ENCODE results near the gene TRAF2.

TRAF2 gene

DNA sequence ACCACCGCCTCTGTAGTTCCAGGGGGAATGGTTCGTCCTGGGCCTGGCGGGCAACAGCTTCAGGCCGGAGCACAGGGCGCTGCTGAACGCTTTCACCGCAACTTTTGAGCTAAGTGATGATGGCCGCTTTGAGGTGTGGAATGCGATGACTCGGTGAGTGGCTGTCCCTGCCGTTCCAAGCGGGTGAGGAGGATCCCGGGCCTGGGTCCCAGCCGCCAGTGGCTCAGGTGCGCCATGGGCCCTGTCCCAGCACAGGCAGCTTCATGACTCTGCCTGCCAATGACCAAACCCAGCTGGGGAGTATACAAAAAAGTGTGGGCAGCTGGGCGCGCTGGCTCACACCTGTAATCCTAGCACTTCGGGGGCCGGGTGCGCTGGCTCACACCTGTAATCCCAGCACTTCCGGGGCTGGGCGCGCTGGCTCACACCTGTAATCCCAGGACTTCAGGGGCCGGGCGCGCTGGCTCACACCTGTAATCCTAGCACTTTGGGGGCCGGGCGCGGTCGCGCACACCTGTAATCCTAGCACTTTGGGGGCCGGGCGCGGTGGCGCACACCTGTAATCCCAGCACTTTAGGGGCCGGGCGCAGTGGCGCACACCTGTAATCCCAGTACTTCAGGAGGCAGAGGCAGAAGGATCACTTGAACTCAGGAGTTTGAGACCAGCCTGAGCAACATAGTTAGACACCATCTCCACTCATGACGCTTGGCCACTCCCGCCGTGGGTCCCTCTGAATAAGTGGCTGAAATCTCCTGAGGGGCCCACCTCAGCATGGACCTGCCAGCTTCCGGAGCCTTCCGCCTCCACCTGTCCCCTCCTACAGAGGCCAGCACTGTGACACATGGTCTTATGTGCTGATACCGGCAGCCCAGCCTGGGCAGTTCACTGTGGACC lies 66.8 kb downstream of the TRAF2 start:
- DNase-seq = no peak

DNA sequence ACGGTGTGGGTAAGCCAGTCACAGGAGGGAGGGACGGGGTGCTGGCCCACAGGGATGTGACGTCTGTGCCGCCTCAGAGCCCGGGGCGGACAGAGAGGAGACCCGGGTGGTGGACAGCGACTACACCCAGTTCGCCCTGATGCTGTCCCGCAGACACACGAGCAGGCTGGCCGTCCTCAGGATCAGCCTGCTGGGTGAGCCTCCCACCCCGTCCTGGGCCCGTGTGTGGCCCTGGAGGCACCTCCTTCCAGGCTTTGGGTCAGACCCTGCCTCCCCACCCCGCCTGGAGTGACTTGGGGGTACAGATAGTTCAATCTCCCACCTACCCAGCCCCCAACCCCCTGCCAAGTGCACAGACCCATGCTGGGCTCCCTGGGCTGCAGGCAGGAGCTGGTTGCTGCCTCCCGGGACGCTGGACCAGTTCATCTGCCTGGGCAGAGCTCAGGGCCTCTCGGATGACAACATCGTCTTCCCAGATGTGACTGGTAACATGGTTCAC lies 67.5 kb downstream of the TRAF2 start:
- no peak for DNase-seq

DNA sequence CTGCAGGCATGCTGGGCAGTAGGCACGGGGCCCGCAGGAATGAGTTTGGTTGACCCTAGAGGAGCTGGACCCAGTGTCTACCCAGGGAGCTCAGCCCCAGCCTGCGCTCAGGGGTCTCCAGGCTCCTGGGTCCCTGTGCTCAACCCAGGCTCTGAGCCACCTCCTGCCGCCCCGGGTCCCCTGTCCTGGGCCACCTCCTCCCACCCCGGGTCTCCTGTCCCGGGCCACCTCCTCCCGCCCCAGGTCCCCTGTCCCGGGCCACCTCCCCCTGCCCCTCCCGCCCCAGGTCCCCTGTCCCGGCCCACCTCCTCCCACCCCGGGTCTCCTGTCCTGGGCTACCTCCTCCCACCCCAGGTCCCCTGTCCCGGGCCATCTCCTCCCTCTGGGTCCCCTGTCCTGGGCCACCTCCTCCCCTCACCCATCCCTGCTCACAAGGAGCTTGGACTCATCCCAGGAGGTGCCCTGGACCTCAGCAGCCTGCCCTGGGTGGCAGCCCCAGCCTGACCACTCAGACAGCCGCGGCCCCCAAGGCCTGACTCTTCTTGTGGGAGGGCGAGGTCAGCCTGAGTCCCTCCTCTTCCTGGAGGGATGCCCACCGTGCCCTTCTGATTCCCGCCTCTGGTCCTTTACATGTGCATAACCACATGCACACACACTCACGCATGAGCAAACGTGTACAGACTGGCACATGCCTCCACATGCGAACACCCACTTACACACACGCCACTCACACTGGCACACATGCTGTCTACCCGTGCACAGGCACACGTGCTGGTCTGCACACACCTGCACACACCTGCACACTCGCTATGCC lies 68.2 kb downstream of the TRAF2 start:
- DNase-seq = no peak

DNA sequence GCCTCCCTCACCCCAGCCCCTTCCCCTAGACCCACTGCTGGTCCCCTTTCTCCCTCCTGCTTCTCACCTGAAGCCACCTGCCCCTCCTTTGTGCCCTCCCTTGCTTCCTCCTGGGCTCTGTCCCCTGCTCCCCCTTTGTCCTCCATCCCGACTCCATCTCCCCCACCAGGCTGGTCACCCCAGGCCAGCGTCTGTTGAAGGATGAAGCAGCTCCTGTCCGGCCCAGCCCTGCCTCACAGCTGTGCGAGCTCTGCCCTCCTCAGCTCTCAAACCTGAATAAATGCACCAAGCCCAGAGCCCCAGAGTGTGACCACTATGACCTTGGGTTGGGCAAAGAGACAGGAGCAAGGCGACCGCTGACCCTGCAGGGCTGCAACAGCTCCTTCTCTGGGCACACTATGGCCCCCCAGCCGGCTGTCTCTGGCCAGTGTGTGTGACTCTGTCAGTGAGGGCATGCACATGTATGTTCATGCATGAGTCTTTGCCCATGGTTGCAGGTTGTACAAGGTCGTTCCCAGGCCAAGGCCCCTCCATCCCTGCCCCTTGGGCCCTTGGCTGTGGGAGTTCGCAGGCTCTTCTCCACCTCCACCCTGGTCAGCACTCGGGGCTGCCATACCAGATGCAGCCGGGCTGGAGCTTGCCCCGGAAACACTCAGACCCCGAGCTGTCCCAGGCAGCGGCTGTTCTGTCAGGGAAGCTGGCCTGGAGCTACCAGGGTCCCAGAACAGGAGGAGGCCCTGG lies 69.1 kb downstream of the TRAF2 start:
- no peak for DNase-seq

DNA sequence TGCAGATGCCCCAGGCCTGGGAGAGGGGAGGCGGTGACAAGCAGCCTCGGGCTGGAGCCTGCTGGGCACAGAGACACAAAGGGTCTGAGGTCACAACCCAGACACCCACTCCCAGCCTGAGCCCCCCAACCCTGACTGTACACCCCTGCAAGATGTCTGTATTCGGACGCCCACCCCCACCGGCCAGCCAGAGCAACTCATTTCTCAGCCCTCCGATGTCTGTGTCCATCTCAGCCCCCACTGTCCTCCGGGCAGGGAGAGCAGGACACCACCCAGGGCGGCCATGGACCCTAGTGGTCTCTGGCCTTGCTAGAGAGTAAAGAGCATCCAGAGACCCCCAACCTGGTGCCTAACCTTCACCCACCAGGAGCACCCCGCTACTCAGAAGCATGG lies 69.6 kb downstream of the TRAF2 start:
- DNase-seq = no peak

DNA sequence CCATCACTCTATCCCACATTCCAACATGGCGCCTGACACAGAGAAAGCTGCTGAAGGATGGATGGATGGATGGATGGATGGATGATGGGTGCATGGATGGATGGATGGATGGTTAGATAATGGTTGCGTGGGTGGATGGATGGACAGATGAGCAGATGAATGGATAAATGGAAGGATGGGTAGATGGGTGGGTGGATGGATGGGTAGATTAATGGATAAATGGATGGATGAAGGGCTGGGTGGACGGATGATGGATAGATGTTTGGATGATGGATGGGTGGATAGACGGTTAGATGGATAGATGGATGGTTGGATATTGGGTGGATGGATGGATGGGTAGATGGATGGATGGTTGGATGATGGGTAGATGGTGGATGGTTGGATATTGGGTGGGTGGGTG lies 70.3 kb downstream of the TRAF2 start:
- no peak for DNase-seq

DNA sequence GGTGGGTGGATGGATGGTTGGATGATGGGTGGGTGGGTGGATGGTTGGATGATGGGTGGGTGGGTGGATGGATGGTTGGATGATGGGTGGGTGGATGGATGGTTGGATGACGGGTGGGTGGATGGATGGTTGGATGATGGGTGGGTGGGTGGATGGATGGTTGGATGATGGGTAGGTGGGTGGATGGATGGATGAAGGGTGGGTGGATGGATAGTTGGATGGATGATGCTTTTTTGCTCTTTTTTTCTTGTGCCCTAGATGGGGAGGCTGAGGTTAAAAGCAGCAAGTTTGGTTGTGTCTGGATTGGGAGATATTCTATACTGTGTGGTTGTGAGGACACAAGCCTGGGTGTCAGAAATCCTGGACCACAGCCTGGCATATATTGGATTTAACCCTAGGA lies 71.1 kb downstream of the TRAF2 start:
- DNase-seq = no peak

DNA sequence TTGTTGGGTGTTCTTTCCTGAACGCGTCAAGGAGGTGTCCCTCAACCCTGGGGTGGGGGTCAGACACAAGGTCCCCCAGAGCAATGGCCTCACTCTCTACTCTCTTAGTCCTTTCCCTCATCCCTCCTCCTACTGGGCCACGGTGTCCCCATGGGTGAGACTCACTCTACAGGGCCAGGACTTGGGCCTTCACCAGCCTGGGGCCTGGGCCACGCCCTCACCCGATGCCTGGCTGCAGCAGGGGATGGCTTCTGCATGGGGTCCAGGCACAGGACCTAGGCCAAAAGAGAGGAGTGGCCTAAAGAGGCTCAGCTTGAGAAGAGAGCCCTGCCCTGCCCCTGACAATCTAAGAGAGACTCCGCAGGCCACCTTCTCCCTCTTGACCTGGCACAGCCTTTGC lies 71.6 kb downstream of the TRAF2 start:
- no peak for DNase-seq

DNA sequence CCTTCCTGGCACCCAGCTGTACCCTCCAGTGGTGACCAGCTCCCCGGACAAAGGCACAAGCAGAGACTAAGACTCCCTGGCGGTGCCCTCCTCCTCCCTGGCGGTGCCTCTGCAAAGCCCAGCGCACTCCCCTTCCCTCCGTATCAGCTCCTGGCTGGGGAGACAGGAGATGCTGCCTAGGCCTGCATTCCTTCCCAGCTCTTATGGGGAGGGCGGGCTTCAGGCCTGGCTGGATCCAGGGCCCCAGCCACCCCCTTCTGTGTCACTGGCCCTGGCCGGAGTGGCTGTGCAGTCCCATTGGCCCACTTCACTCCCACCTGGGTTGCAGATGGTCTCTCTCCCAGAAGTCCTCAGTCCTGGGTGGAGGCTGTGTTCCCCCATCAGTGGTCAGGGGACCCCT lies 72.2 kb downstream of the TRAF2 start:
- DNase-seq = no peak

DNA sequence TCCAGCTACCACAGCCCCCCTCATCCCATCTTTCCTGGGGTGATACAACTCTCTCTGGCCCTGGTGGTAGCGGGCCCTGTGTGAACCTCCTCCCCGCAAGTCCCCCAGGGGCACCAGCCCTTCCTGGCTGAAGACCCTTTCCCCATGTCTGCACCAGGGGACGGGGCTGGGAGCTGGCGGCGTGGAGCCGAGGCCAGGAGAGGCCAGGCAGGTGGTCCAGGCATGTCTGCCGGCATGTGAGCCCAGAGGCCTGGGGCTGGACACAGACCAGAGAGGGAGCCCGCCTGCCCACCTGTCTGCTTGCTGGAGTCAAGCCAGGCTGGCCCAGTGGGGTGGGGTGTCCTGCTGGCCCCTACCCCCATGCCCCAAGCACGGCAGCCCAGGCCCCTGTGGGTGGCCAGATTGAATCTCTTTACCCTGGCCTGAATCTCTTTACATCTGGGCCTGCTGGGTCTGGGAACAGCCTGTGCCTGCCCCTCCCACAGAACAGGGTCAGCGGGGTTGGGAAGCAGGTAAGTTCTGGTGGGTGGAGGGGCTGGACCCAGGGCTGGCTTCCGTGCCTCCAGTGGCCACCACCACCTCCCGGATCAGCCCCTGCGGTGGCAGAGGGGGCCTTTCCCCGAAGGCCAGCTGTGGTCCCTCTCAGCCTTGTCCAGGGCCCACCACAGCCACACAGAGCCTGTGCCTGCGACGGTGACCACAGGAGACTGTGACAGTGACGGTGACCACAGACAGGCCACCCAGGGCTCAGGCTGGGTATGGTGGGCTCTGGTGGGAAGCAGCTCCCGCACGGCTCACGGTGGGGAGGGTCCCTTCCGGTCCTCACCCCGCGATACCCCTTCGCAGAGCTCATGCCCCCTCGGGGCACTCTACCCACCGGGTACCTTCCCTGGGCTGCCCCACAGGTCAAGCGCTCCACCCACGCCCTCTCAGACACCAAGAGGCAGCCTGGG lies 72.9 kb downstream of the TRAF2 start:
- no peak for DNase-seq

DNA sequence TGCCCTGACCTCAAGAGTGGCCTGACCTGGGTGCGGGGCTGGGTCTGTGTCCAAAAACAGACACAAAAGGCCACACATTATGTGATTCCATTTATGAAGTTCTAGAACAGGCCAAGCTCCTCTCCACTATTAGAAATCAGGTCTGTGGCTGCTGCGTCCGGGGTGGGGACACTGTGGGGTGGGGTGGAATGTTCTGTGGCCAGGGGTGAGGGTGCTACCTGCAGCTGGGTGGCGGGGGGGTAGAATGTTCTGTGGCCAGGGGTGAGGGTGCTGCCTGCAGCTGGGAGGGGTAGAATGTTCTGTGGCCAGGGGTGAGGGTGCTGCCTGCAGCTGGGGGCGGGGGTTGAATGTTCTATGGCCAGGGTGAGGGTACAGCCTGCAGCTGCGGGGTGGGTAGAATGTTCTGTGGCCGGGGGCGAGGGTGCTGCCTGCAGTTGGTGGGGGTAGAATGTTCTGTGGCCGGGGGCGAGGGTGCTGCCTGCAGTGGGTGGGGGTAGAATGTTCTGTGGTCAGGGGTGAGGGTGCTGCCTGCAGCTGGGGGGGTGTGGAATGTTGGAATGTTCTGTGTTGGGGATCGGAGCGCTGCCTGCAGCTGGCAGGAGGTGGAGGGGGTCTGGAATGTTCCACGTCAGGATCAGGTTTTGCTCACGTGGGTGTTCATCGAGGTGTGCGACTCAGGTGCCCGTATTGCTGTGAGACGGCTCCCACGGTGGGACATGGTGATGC lies 74.1 kb downstream of the TRAF2 start:
- no peak for DNase-seq

DNA sequence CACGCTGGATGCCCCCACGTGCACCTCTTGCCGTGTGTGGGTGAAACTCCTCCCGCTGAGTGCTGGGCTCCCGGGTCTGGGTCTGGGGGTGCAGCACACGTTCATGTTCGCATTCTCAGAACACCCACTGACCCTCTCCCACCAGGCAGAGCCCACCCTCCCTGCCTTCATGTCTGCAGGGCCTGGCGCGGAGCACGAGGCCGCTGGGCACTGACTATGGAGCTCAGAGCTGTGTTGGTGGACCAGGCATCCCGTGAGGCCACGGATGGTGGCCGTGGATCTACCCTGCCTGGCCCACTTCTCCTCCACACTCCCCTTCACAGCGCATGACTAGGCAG lies 74.6 kb downstream of the TRAF2 start:
- no peak for DNase-seq

DNA sequence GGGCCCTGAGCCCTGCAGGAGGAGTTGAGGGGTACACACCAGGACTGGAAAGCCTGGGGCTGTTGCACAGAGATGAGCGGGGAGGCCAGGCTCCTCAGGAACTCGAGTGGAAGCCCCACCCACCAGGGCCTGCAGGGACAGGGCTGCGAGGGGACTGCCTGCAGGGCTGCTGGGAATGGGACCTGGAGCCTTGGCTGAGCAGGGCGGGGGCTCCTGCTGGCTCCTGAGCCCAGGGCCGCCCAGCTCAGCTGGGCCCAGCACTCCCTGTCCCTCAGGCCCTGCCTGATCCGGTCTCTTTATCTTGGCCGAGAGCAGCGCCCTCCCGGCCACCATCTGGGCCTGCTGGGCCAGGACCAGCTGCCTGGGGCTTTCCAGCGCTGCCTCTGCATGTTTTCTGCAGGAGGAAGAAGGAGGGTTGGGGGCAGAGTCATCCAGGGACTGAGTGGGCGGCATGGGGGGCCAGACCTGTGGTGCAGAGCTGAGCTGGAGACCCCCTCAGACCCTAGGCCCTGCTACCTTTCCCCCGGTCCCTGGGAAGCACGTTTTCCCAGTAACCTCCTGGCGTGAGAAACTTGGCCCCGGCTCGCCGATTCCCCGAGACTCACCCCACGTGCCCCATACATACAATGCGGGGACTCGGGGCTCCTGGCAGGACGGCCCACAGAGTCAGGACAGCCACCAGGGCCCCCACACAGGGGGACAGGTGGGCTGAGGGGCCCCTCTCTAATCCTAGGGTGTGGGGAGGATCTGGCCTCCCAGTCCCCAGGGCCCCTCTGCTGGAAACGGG lies 75.2 kb downstream of the TRAF2 start:
- DNase-seq = no peak

DNA sequence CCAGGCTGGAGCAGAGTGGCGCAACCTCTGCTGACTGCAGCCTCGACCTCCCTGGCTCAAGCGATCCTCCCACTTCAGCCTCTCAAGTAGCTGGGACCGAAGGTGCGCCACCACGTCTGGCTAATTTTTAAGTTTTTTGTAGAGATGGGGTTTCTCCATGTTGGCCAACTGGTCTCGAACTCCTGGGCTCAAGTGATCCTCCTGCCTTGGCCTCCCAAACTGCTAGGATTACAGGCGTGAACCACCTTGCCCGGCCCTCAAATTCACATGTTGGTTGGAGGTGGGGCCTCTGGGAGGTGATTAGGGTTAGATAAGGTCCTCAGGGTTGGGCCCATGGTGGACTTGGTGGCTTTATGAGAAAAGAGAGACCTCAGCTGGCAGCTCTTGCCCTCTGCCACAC lies 75.8 kb downstream of the TRAF2 start:
- DNase-seq = no peak

DNA sequence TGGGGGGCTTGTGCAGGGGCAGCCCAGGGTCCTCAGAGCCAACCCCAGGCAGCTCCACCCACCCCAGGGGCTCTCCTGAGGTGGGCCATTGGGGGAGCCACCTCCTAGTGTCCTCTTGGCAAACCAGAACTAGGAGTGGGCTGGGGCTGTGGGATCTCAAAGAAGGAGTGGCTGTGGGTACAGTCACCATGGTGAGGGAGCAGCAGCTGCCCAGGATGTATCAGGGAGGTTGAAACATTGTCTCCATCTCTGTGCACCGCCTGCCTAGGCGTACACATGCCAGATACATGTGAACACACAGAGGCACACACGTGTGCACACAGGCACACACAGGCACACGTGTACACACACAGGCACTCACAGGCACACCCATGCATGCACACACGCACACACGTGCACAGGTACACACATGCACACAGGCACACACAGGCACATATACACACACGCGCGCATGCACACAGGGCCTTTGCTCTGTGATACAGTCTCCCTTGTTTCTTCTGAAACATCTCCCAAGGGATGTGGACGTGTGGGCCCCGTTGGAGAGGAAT lies 76.5 kb downstream of the TRAF2 start:
- DNase-seq = no peak

DNA sequence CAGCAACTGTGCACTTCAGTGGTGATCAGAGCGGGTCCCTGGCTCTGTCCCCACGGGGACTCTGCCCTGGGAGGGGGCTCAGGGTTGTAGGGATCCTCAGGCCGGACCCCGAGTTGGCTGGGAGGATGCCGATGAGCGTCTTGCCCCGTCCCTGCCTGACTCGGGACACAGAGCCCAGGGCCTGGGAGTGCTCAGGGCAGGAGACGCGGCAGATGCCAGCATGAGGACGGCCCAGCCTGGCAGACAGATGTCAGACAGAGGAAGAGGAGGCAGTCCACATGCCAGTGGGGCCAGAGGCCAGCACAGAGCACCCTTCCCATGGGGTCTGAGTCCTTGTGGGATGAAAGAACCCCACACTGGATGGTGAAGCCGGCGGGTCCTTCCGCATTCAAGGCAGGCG lies 77.0 kb downstream of the TRAF2 start:
- no peak for DNase-seq

DNA sequence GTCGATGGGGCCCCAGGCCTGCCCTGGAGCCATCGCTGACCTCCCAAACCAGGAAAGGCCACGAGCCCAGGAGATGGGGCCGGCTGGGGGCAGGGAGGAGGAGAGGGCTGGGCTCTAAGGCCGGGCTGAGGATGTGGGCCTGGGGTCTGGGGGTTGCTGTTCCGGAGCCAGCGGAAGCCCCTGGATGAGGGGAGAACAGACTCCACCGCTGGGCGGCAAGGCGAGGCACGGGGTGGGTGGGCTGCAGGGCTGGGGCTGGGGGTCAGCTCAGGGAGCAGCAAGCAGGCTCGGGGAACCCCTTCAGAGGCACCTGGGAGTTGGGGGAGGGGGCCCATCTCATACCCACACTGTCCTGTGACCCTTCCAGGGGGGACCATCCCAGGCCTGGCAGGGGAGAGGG lies 77.4 kb downstream of the TRAF2 start:
- DNase-seq = no peak

DNA sequence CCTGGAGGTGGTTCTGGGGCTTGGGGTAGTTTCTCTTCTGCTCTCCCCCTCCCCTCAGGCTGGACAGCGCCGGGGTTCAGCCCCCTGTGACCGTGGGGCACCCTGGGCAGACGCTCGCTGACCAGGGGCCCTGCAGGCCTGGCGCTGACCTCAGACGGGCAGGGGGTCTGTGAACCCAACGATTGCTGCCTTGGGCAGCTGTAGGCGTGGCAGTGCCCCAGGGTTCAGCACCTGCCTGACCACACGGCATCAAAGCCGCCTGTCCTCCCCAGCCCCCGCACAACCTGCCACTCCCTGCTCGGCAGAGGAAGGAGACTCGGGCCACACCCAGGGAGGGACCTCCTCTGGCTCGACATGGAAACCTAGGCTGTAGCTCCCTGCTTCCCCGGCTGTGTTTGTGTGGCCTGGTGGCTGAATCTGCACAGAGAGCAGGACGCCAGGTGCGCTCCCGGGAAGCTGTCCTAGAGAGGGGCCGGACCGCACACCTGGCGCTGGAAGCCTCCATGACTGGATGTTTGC lies 77.9 kb downstream of the TRAF2 start:
- DNase-seq = no peak

DNA sequence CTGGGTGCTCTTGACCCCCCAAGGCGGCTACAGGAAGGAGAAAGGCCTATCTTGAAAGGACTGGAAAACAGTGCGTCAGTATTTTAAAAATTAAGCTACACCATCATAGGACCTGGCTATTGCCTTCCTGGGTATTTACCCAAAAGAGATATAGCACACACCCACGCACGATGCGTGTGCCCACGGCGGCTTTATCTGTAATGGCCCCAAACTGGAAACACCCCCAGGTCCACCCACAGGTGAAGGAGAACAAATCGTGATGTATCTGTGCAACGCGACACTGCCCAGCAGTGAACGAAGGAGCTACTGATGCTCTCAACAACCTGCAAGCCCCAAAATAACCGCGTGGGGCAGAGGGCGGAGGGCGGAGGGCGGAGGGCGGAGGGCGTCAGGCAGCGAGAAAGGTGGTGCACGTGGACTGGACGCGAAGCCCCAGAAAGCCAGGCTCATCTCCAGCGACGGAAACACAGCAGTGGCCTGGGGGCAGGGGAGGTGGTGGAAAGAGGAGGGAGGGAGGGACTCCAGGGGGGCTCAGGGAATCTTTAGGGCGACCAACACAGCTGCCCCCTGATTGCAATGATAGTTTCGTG lies 78.6 kb downstream of the TRAF2 start:
- no peak for DNase-seq
